Erythroblast (primary cell): ENCODE measurements around the gene ZNF175.

Source experiments
- GATA1 ChIP-seq: IDR thresholded peaks from 2 replicates; pipeline ENCODE4 v1.6.1; 2011; ENCODE audit warnings: low read depth, mild to moderate bottlenecking, control low read depth, low read length, moderate library complexity
- POLR2A ChIP-seq: IDR thresholded peaks from 2 replicates; pipeline ENCODE4 v1.6.1; 2011; ENCODE audit warnings: mild to moderate bottlenecking, low read length

DNA sequence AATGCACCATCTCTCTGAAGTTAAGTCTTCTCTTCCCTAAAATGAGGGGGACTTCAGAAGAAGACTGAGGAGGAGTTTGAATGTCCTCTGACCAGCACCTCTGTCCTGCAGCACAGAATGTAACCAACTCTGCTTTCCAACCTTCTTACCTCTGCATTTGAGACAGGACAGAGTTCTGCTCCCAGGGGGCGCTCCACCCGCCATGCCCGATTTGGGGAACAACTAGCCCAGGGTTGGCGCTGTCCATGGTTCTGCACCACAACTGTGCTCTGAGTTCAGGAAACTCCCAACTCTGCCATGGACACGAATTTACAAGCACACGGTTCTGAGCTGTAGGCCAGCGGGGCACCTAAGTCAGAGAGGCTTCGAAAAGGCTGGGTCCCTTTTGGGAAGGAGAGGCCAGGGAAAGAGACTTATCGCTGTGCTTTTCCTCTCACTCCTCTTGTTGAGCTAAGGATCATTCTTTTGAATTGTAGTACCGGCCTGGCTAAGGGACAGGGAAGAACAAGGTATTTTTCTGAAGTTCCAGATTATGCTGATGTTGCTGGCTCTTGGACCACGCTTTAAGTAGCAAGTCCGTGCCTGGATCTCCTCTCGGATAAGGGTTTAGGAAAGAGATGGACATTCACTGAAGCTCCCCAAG lies 37.0 kb downstream of the ZNF175 start:
- no peak for TF ChIP-seq GATA1
- no peak for TF ChIP-seq POLR2A
